GM19463 (cell line): ENCODE measurements around the gene STK32B.
"Not testable (repeated sequence)": the region's sequence is repeated elsewhere in the genome, so short reads cannot be mapped to it uniquely, and the experiment has no call there.

Experiments
- ATAC-seq: cut with Tn5 transposase; IDR thresholded peaks from one replicate; pipeline ENCODE4 v1.9.1; 2021; ENCODE audit warnings: mild to moderate bottlenecking, moderate library complexity; ENCODE audit not compliant: unreplicated experiment

STK32B gene

DNA sequence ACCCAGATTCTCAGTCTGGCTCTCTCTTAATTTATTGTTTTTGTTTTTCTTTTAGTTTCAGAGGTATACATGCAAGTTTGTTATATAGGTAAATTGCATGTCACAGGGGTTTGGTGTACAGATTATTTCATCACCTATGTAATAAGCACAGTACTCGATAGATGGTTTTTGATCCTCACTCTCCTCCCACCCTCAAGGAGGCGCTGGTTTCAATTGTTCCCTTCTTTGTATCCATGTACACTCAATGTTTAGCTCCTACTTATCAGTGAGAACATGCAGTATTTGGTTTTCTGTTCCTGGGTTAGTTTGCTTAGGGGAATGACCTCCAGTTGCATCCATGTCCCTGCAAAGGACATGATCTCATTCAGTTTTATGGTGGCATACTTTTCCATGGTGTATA lies 198.4 kb downstream of the STK32B start:
- no peak for ATAC-seq

GRCh38 chr4:5250536-5250935 lies 199.3 kb downstream of the STK32B start:
- ATAC-seq = not testable (repeated sequence)

DNA sequence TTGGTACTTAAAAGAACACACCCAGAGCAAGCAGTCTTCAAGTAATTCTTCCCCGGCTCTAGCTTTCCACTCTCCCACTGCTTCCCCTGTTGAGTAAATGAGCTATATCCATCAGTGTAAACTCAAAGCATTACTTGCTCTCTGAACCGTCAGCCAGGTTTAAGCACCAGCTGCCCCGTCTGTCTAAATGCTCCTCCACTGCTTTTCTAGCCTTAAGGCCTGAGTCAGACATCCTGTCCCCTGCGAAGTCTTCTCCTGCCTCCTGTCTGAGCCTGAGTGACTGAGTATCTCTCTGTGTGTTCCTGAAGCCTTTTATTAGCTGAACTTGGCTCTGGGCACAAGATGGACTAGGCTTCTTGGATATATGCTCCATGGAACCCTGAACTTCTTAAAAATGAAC lies 205.1 kb downstream of the STK32B start:
- ATAC-seq = no peak

DNA sequence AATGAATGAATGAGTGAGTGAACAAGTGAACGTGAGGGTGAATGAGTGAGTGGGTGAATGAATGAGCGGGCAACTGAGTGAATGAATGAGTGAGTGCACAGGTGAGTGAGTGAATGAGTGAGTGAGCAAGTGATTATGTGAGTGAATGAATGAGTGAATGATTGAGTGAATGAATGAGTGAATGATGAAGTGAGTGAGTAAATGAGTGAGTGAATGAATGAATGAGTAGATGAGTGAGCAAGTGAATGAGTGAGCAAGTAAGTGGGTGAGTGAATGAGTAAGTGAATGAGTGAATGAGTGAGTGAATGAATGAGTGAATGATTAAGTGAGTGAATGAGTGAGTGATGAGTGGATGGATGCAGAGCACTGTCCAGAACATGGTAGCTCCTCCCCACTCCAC lies 205.8 kb downstream of the STK32B start:
- ATAC-seq = no peak

- ATAC-seq = no peak
Observed at GRCh38 chr4:5259471-5259870, 208.2 kb downstream of the STK32B start.

DNA sequence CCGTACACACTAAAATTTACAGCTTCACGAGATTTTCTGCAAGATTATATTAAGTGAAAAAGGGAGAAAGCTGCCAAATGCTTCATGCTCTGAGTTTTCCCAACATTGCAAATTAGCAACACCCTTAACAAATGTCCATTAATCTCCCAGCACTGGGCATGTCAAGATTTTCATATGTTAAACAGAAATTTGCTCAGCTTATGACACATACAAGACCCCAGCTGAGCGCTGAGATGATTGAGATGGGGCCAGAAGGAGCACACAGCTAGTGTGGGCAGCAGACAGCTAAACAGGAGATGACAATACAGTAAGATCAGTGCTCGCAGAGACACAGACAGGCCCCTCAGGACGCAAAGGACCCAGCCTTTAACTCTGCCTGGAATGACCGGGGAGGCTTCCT lies 208.8 kb downstream of the STK32B start:
- ATAC-seq = no peak

DNA sequence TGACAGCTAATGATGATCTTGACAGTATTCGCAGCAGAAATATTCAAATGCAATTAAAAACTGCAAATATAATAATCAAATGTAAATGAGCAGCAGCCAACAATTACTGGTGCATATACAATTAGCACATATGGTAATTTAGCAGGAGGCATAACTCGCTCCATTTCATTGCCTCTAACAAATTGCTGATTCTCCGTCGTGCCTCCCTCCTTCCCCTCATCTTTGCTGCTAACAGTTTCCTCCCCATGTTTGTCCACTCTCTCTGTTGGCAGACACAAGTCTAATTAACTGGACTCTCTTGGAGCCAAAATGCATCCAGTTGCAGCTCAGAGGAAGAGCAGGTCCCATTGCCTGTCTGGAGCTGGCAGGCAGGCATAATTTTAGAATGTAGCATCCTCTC lies 210.6 kb downstream of the STK32B start:
- ATAC-seq = no peak

GRCh38 chr4:5266991-5267390 lies 215.7 kb downstream of the STK32B start:
- no peak for ATAC-seq

- ATAC-seq = no peak
Observed at GRCh38 chr4:5267408-5267807, 216.1 kb downstream of the STK32B start.

DNA sequence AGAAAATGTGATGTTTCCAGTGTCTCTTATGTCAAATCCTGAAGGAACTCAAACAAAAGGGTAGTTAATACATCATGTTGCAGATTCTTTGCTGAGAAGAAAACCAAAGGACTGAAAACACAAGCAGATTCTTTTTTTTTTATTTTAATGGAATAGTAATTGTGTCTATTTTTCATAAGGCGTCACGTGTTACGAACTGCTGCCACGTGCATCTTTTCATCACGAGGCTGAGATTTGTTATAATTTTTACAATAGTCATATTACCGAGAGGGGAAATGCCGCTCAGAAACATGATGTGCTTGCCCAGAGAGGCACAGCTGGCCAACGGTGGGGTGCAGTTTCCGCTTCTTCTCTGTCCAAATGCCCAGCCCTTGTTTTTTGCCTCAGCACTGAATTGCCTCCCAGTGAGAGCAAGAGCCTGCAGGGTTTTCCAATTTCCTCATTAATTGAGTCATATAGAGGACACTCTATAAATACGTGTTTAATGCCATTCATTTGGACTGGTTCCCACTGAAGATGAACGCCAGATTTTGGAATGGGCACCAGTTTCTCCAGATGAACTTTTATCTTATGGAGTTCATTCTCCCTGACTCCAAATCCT lies 225.3 kb downstream of the STK32B start:
- ATAC-seq = no peak

DNA sequence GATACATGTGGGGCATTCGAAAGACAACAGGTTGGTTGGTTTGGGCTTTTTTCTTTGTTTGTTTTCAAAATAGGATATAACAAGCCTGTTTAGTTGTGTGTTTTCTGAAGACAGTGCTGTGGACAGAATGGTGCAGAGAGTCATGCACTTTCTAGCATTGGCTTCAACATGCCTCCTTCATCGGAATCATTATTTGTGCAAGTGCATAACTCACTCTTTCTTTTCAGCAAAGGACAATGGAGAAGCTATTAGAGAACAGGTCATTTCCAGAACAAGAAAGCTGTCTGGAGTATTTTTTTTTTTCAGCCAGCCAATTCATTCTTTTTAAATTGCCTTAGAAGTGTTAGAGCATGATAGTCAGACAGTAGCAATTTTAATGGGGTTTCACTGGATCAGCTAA lies 225.8 kb downstream of the STK32B start:
- no peak for ATAC-seq

DNA sequence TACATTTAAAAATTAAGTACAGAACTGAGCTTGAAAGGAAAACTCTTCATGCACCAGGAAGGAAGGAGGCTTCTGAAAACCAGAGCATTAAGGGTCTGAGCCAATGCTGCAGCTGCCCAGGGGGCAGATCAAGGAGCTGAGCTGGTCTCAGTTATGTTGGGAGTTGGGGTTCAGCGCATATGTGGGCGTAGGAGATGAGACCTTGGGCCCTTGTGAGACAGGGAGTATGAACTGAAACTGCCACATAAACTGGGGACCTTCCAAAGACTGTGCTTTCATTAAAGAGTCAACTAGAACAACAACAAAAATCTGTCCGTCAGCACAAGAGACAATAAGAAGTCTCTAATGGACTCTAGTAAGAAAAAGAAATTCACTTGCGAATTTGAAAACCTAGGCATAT lies 226.9 kb downstream of the STK32B start:
- ATAC-seq = no peak

GRCh38 chr4:5280069-5280468 lies 228.8 kb downstream of the STK32B start:
- not testable (repeated sequence) for ATAC-seq

GRCh38 chr4:5280828-5281227 lies 229.5 kb downstream of the STK32B start:
- ATAC-seq = no peak

DNA sequence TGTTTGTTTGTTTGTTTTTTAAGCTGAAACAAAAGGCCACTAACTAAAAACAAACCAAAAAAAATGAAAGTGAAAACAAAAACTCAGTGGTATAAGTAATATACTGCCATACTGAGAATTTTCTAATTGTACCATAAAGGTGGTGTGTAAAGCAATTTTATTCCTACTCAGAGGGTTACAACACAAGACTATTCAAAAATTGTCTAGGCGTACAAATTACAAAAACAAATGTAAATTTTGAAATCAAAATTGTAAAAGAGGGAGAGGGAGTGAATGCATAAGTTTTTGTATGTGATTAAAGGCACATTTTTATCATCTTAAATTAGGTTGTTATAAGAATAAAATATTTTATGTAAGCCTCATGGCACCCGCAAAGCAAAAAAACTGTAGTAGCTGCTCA lies 232.6 kb downstream of the STK32B start:
- no peak for ATAC-seq

GRCh38 chr4:5284517-5284916 lies 233.2 kb downstream of the STK32B start:
- no peak for ATAC-seq

- ATAC-seq = no peak
Observed at GRCh38 chr4:5292101-5292500, 240.8 kb downstream of the STK32B start.

- ATAC-seq = not testable (repeated sequence)
Observed at GRCh38 chr4:5298000-5298787, 246.9 kb downstream of the STK32B start.

- no peak for ATAC-seq
Observed at GRCh38 chr4:5300283-5300682, 249.0 kb downstream of the STK32B start.

- ATAC-seq = no peak
Observed at GRCh38 chr4:5307928-5308327, 256.6 kb downstream of the STK32B start.

GRCh38 chr4:5322321-5322720 lies 271.0 kb downstream of the STK32B start:
- no peak for ATAC-seq

DNA sequence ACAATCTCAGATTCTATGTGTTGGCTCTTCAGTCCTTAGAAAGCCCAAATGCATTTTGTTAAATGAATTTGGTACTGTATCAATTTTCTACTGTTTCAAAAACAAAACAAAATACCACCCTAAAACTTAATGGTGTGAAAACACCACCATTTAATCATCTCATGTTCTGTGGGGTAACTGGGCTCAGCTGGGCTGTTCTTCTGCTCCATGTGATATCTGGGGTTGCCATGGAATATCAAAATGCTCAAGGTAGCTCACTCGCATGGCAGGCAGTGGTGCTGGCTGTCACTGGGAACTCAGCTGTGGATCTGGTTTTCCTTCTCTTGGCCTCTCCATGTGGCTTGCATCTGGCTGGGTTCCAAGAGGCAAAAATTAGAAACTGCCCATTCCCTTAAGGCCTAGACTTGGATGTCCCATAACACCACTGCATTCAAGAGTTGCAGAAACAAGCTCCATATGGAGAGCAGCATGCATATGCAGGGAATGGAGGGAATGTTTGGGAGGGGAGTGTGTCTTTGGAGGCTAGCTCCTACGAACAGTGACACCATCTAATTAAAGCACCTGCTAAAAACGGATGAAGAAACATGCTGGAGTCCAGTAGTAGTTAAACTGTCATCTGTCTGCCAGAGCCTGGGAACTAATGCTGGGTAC lies 279.2 kb downstream of the STK32B start:
- no peak for ATAC-seq
